ENCODE data around the gene CD48. TPM values are rescaled to one million over a fixed set of nuclear protein-coding genes. Genes with fewer than 3 reads are reported as not detected.
A peak's percentile ranks its signal among the peaks of the same experiment; 100 is the strongest.

Gene CD48
- total and polyA plus RNA-seq, 2 experiments from 2014 or later = 0.30 TPM; not detected in 1

GRCh38 chr1:160676869-160677597 is 34.6 kb downstream of the CD48 start:
- Histone ChIP-seq H2AFZ (no peak overlapping the region), H3K4me1 (ENCODE audit: insufficient read depth) (no peaks in the 10 kb centered on the region), H3K9me2 (replicated peaks; ENCODE audit: insufficient read depth) (no peaks in the 10 kb centered on the region), H3K9me3 (ENCODE audit: low read depth) (no peaks in the 10 kb centered on the region), H3K79me2 (no peaks in the 10 kb centered on the region), H3K36me3 (replicated peaks; ENCODE audit: insufficient read depth, low read depth) (no peaks in the 10 kb centered on the region), H4K20me1 (ENCODE audit: insufficient read depth, poor library complexity, severe bottlenecking) (no peaks in the 10 kb centered on the region), H3K4me3 (no peak overlapping the region), H3K4me2 (no peak overlapping the region), H3K27ac (no peak overlapping the region), H3K27me3 (no peaks in the 10 kb centered on the region)
- TF ChIP-seq EZH2 (IDR thresholded peaks at IDR 0.05; ENCODE audit: borderline replicate concordance) = no peak
- TF ChIP-seq CTCF (IDR thresholded peaks at IDR 0.05; ENCODE audit: poor library complexity) = no peak
- no peak for TF ChIP-seq EZH2phosphoT487 (IDR thresholded peaks at IDR 0.05; ENCODE audit: low read depth, severe bottlenecking, unreplicated experiment)
- no peak for DNase-seq (ENCODE audit: low spot score)
- WGBS (ENCODE audit: low lambda C conversion rate, missing lambda C conversion rate) = 82% methylated on average over 12 of the region's 13 CpGs

- Histone ChIP-seq H3K9me2 (replicated peaks; ENCODE audit: insufficient read depth) (no peaks in the 10 kb centered on the region), H3K79me2 (no peaks in the 10 kb centered on the region), H3K4me1 (ENCODE audit: insufficient read depth) (no peaks in the 10 kb centered on the region), H4K20me1 (ENCODE audit: insufficient read depth, poor library complexity, severe bottlenecking) (no peaks in the 10 kb centered on the region), H3K4me3 (no peak overlapping the region), H3K4me2 (no peak overlapping the region), H3K27ac (no peak overlapping the region), H3K36me3 (replicated peaks; ENCODE audit: insufficient read depth, low read depth) (no peaks in the 10 kb centered on the region), H3K9me3 (ENCODE audit: low read depth) (no peaks in the 10 kb centered on the region), H3K27me3 (no peaks in the 10 kb centered on the region), H2AFZ (no peak overlapping the region)
- DNase-seq (ENCODE audit: low spot score) = peak; percentile 84
- no peak for TF ChIP-seq EZH2phosphoT487 (IDR thresholded peaks at IDR 0.05; ENCODE audit: low read depth, severe bottlenecking, unreplicated experiment)
- peak; percentile 87 for TF ChIP-seq CTCF (IDR thresholded peaks at IDR 0.05; ENCODE audit: poor library complexity)
- 58% methylated on average over 6 of the region's 6 CpGs for WGBS (ENCODE audit: low lambda C conversion rate, missing lambda C conversion rate)
Observed at GRCh38 chr1:160675641-160676410, 35.8 kb downstream of the CD48 start.

GRCh38 chr1:160674415-160674814 is 37.2 kb downstream of the CD48 start:
- Histone ChIP-seq H3K9me2 (replicated peaks; ENCODE audit: insufficient read depth) (no peaks in the 10 kb centered on the region), H2AFZ (no peak overlapping the region), H3K4me1 (ENCODE audit: insufficient read depth) (no peaks in the 10 kb centered on the region), H3K36me3 (replicated peaks; ENCODE audit: insufficient read depth, low read depth) (no peaks in the 10 kb centered on the region), H3K4me3 (no peak overlapping the region), H3K9me3 (ENCODE audit: low read depth) (no peaks in the 10 kb centered on the region), H3K79me2 (no peaks in the 10 kb centered on the region), H3K27me3 (no peaks in the 10 kb centered on the region), H4K20me1 (ENCODE audit: insufficient read depth, poor library complexity, severe bottlenecking) (no peaks in the 10 kb centered on the region), H3K4me2 (no peak overlapping the region), H3K27ac (no peak overlapping the region)
- DNase-seq (ENCODE audit: low spot score) = no peak
- TF ChIP-seq CTCF (IDR thresholded peaks at IDR 0.05; ENCODE audit: poor library complexity) = no peak
- no peak for TF ChIP-seq EZH2phosphoT487 (IDR thresholded peaks at IDR 0.05; ENCODE audit: low read depth, severe bottlenecking, unreplicated experiment)
- no peak for TF ChIP-seq EZH2 (IDR thresholded peaks at IDR 0.05; ENCODE audit: borderline replicate concordance)
- WGBS (ENCODE audit: low lambda C conversion rate, missing lambda C conversion rate) = 76% methylated on average over 2 of the region's 2 CpGs
